ENCODE data around the gene HEATR5A. TPM values are rescaled to one million over a fixed set of nuclear protein-coding genes. Genes with fewer than 3 reads are reported as not detected.
A peak's percentile ranks its signal among the peaks of the same experiment; 100 is the strongest.

Gene HEATR5A
- total and polyA plus RNA-seq, 2 of the 13 experiments (the other 11 are each of a cell fraction or from before 2014, with no cell fraction given), result 36.4 to 105 TPM

DNA sequence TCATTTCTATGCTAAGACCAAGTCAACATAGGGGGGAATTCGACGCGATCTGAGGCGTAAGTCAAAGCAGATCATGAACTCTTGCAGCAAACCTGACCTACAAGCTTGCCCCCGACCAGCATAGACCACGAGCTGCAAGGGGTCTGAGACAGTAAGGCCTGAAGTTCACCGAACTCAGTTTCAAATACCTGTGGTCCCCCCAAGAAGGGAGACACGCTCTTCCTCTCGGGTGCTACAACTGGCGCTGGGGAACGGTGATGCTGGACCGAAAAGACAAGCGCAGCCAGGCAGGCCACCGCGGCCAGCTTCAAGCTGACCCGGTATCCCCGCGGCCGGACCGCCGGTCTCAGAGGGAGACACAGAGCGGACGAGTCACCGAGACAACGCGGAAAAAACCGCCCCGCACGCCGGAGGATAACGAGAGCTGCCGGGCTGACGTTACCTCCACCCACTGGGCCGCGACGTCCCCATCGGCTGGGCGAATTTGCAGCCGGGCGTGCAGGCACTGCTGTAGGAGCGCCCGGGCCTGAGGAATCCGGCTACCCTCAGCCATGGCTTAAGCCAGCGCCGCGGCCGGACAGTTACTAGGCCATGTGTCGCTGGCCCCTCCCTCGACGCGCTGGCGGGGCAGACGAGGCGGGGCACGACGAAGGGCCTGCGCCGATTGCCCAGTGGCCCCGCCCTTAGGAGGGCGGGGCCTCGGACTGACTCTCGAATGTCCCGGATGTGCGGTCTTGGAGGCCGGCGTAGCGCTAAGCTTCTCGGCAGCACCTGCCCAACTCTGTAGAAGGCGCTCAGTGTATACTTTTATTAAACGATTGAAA, 36.7 kb upstream of the HEATR5A start, which contains the start of gene DTD2 (continued):
- no peak for TF ChIP-seq ATF7 (IDR thresholded peaks at IDR 0.05)
- TF ChIP-seq ATF7 (CRISPR knock-in tag; IDR thresholded peaks at IDR 0.05), result peak; percentile 98
- TF ChIP-seq, protein P1, sequence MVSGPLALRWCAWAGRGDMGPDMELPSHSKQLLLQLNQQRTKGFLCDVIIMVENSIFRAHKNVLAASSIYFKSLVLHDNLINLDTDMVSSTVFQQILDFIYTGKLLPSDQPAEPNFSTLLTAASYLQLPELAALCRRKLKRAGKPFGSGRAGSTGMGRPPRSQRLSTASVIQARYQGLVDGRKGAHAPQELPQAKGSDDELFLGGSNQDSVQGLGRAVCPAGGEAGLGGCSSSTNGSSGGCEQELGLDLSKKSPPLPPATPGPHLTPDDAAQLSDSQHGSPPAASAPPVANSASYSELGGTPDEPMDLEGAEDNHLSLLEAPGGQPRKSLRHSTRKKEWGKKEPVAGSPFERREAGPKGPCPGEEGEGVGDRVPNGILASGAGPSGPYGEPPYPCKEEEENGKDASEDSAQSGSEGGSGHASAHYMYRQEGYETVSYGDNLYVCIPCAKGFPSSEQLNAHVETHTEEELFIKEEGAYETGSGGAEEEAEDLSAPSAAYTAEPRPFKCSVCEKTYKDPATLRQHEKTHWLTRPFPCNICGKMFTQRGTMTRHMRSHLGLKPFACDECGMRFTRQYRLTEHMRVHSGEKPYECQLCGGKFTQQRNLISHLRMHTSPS (CRISPR knock-in tag; IDR thresholded peaks at IDR 0.05; ENCODE audit: low read depth), result peak; percentile 85
- TF ChIP-seq KLF11 (CRISPR knock-in tag; IDR thresholded peaks at IDR 0.05), result peak; percentile 98
- TF ChIP-seq, protein P2, sequence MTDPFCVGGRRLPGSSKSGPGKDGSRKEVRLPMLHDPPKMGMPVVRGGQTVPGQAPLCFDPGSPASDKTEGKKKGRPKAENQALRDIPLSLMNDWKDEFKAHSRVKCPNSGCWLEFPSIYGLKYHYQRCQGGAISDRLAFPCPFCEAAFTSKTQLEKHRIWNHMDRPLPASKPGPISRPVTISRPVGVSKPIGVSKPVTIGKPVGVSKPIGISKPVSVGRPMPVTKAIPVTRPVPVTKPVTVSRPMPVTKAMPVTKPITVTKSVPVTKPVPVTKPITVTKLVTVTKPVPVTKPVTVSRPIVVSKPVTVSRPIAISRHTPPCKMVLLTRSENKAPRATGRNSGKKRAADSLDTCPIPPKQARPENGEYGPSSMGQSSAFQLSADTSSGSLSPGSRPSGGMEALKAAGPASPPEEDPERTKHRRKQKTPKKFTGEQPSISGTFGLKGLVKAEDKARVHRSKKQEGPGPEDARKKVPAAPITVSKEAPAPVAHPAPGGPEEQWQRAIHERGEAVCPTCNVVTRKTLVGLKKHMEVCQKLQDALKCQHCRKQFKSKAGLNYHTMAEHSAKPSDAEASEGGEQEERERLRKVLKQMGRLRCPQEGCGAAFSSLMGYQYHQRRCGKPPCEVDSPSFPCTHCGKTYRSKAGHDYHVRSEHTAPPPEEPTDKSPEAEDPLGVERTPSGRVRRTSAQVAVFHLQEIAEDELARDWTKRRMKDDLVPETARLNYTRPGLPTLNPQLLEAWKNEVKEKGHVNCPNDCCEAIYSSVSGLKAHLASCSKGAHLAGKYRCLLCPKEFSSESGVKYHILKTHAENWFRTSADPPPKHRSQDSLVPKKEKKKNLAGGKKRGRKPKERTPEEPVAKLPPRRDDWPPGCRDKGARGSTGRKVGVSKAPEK (CRISPR knock-in tag; IDR thresholded peaks at IDR 0.05; ENCODE audit: borderline replicate concordance), result peak; percentile 100
- TF ChIP-seq NONO (IDR thresholded peaks at IDR 0.05), result no peak
- peak; percentile 100 for TF ChIP-seq NONO (CRISPR knock-in tag; conservative IDR thresholded peaks at IDR 0.05)
- peak; percentile 99 for TF ChIP-seq HNRNPLL (IDR thresholded peaks at IDR 0.05; ENCODE audit: low read depth, low read length, poor library complexity, severe bottlenecking)
- TF ChIP-seq THRA (CRISPR knock-in tag; IDR thresholded peaks at IDR 0.05; ENCODE audit: borderline replicate concordance), result peak; percentile 84
- TF ChIP-seq ZNF251 (CRISPR knock-in tag; IDR thresholded peaks at IDR 0.05), result peak; percentile 99
- peak; percentile 99 for TF ChIP-seq ZNF232 (CRISPR knock-in tag; IDR thresholded peaks at IDR 0.05; ENCODE audit: borderline replicate concordance)
- TF ChIP-seq TGIF2 (CRISPR knock-in tag; IDR thresholded peaks at IDR 0.05), result peak; percentile 88; the same call in 1 of the 2 replicates
- TF ChIP-seq ZSCAN25 (CRISPR knock-in tag; IDR thresholded peaks at IDR 0.05), result peak; percentile 94
- TF ChIP-seq ZNF552 (CRISPR knock-in tag; IDR thresholded peaks at IDR 0.05; ENCODE audit: borderline replicate concordance), result peak; percentile 99
- TF ChIP-seq ZNF772 (CRISPR knock-in tag; IDR thresholded peaks at IDR 0.05), result peak; percentile 100
- TF ChIP-seq POGK (CRISPR knock-in tag; conservative IDR thresholded peaks at IDR 0.05), result peak; percentile 100
- no peak for TF ChIP-seq IKZF1 (IDR thresholded peaks at IDR 0.05)
- TF ChIP-seq HIVEP1 (CRISPR knock-in tag; IDR thresholded peaks at IDR 0.05), result peak; percentile 99
- peak; percentile 98; the same call in 1 of the 2 replicates for TF ChIP-seq DNMT3B (CRISPR knock-in tag; conservative IDR thresholded peaks at IDR 0.05)
- peak; percentile 99 for TF ChIP-seq TSC22D2 (CRISPR knock-in tag; IDR thresholded peaks at IDR 0.05; ENCODE audit: borderline replicate concordance)
- peak; percentile 33; the same call in 1 of the 2 replicates for TF ChIP-seq ZNF326 (CRISPR knock-in tag; IDR thresholded peaks at IDR 0.05; ENCODE audit: borderline replicate concordance)
- no peak; the same call in 1 of the 2 replicates for TF ChIP-seq ATF1 (CRISPR knock-in tag; IDR thresholded peaks at IDR 0.05)
- TF ChIP-seq TEAD3 (CRISPR knock-in tag; optimal IDR thresholded peaks at IDR 0.05; ENCODE audit: borderline replicate concordance), result peak; percentile 83
